GM18507 (cell line): ENCODE measurements around the gene ATF6B.
"Not testable (repeated sequence)": the region's sequence is repeated elsewhere in the genome, so short reads cannot be mapped to it uniquely, and the experiment has no call there.

Experiments
- DNase-seq: peaks from one replicate; pipeline ENCODE4 v3.0.0; 2011; ENCODE audit warnings: low read depth; ENCODE audit not compliant: insufficient read length; ENCODE audit errors: extremely low spot score
- FAIRE-seq: peaks from 2 replicates; lab custom pipeline; 2011; peaks lifted over from hg19 to GRCh38; lab: Jason Lieb, UNC

Gene ATF6B

GRCh38 chr6:32111424-32112066, 16.5 kb downstream of the ATF6B start:
- DNase-seq (no peak), FAIRE-seq (no peak)

GRCh38 chr6:32110632-32111031, 17.4 kb downstream of the ATF6B start:
- DNase-seq, result no peak
- FAIRE-seq, result no peak

- DNase-seq (no peak), FAIRE-seq (no peak)
These were observed 18.3 kb downstream of the ATF6B start for GRCh38 chr6:32109765-32110160.

GRCh38 chr6:32109114-32109764, 18.8 kb downstream of the ATF6B start, which contains the start of gene TNXB:
TNXB (minus strand) TSS chr6:32109338; CDS start chr6:32098198, 11,140 bp downstream.
- no peak for FAIRE-seq
- DNase-seq, result no peak

GRCh38 chr6:32108727-32109113, 19.3 kb downstream of the ATF6B start:
- no peak for FAIRE-seq
- DNase-seq, result no peak

GRCh38 chr6:32108094-32108627, 19.9 kb downstream of the ATF6B start:
- no peak for FAIRE-seq
- DNase-seq, result no peak

GRCh38 chr6:32107406-32107805, 20.6 kb downstream of the ATF6B start:
- DNase-seq, result no peak
- FAIRE-seq, result no peak

- FAIRE-seq, result no peak
- DNase-seq, result no peak
These were observed 22.6 kb downstream of the ATF6B start for GRCh38 chr6:32105433-32105832.

- no peak for FAIRE-seq
- DNase-seq, result no peak
These were observed 25.8 kb downstream of the ATF6B start for GRCh38 chr6:32102255-32102654.

GRCh38 chr6:32100251-32100650, 27.8 kb downstream of the ATF6B start:
- FAIRE-seq, DNase-seq: not testable (repeated sequence)

- FAIRE-seq, result no peak
- DNase-seq, result no peak
These were observed 30.7 kb downstream of the ATF6B start for GRCh38 chr6:32097364-32097763.

- DNase-seq (no peak), FAIRE-seq (no peak)
These were observed 31.4 kb downstream of the ATF6B start for GRCh38 chr6:32096394-32097258.

GRCh38 chr6:32096087-32096393, 32.0 kb downstream of the ATF6B start:
- DNase-seq (no peak), FAIRE-seq (no peak)

GRCh38 chr6:32095338-32096086, 32.5 kb downstream of the ATF6B start:
- DNase-seq, result no peak
- FAIRE-seq, result no peak

GRCh38 chr6:32092760-32093497, 35.1 kb downstream of the ATF6B start:
- no peak for DNase-seq
- no peak for FAIRE-seq

GRCh38 chr6:32089082-32089828, 38.8 kb downstream of the ATF6B start:
- DNase-seq (no peak), FAIRE-seq (no peak)

GRCh38 chr6:32088487-32089049, 39.5 kb downstream of the ATF6B start:
- DNase-seq (no peak), FAIRE-seq (no peak)
